ENCODE data around the gene ARFGAP1. TPM values are rescaled to one million over a fixed set of nuclear protein-coding genes. Genes with fewer than 3 reads are reported as not detected.

ARFGAP1 gene
- total RNA-seq, 1 donor from 2014 or later = 78.6 TPM

- H3K4me3 ChIP-seq (ENCODE audit: low read depth, low read length) = no peak overlapping the region
- no peak for DNase-seq (ENCODE audit: low read depth)
- no peak for TF ChIP-seq CTCF (conservative IDR thresholded peaks at IDR 0.05; ENCODE audit: low read depth, low read length)
Observed at GRCh38 chr20:63276956-63277355, 4.3 kb downstream of the ARFGAP1 start.

- no peak overlapping the region for H3K4me3 ChIP-seq (ENCODE audit: low read depth, low read length)
- no peak for TF ChIP-seq CTCF (conservative IDR thresholded peaks at IDR 0.05; ENCODE audit: low read depth, low read length)
- no peak for DNase-seq (ENCODE audit: low read depth)
Observed at GRCh38 chr20:63277466-63278272, 5.1 kb downstream of the ARFGAP1 start.

GRCh38 chr20:63278661-63279060 is 6.0 kb downstream of the ARFGAP1 start:
- TF ChIP-seq CTCF (conservative IDR thresholded peaks at IDR 0.05; ENCODE audit: low read depth, low read length) = no peak
- no peak for DNase-seq (ENCODE audit: low read depth)
- no peak overlapping the region for H3K4me3 ChIP-seq (ENCODE audit: low read depth, low read length)

- no peak for TF ChIP-seq CTCF (conservative IDR thresholded peaks at IDR 0.05; ENCODE audit: low read depth, low read length)
- no peak for DNase-seq (ENCODE audit: low read depth)
Observed at GRCh38 chr20:63279931-63280330, 7.3 kb downstream of the ARFGAP1 start.

GRCh38 chr20:63280371-63280770 is 7.8 kb downstream of the ARFGAP1 start:
- no peak for TF ChIP-seq CTCF (conservative IDR thresholded peaks at IDR 0.05; ENCODE audit: low read depth, low read length)
- H3K4me3 ChIP-seq (ENCODE audit: low read depth, low read length) = no peak overlapping the region
- no peak for DNase-seq (ENCODE audit: low read depth)

More at GRCh38 chr20:63279931-63280330, 7.3 kb downstream of the ARFGAP1 start:
- H3K4me3 ChIP-seq (ENCODE audit: low read depth, low read length) = no peak overlapping the region

GRCh38 chr20:63280929-63281545 is 8.4 kb downstream of the ARFGAP1 start:
- peak; percentile 50 for TF ChIP-seq CTCF (conservative IDR thresholded peaks at IDR 0.05; ENCODE audit: low read depth, low read length)
- H3K4me3 ChIP-seq (ENCODE audit: low read depth, low read length) = no peak overlapping the region

More at GRCh38 chr20:63280929-63281545, 8.4 kb downstream of the ARFGAP1 start:
- DNase-seq (ENCODE audit: low read depth) = no peak
